ENCODE results near the gene NKX1-1.

The NKX1-1 gene

GRCh38 chr4:1359976-1360375 lies 46.3 kb downstream of the NKX1-1 start:
- DNase-seq (ENCODE audit: low read depth in 2 of 2): no peak

- DNase-seq (ENCODE audit: low read depth in 2 of 2): no peak
Measured at GRCh38 chr4:1359144-1359501, 47.1 kb downstream of the NKX1-1 start.

- no peak for DNase-seq (ENCODE audit: low read depth in 2 of 2)
Measured at GRCh38 chr4:1358421-1359143, 47.7 kb downstream of the NKX1-1 start.

- no peak for DNase-seq (ENCODE audit: low read depth in 2 of 2)
Measured at GRCh38 chr4:1357356-1358248, 48.6 kb downstream of the NKX1-1 start.

GRCh38 chr4:1356181-1356998 lies 49.9 kb downstream of the NKX1-1 start:
- DNase-seq (ENCODE audit: low read depth in 2 of 2): peak; percentile 23 to 45

GRCh38 chr4:1355378-1355777 lies 50.9 kb downstream of the NKX1-1 start:
- DNase-seq (ENCODE audit: low read depth in 2 of 2): no peak

GRCh38 chr4:1354983-1355275 lies 51.3 kb downstream of the NKX1-1 start:
- DNase-seq (ENCODE audit: low read depth in 2 of 2): no peak

- no peak for DNase-seq (ENCODE audit: low read depth in 2 of 2)
Measured at GRCh38 chr4:1354136-1354982, 51.9 kb downstream of the NKX1-1 start.

- DNase-seq (ENCODE audit: low read depth in 2 of 2): no peak
Measured at GRCh38 chr4:1353186-1354055, 52.8 kb downstream of the NKX1-1 start.
